Sigmoid colon (tissue), 7 donors: ENCODE data around the gene SEMA3G. TPM values are rescaled to one million over a fixed set of nuclear protein-coding genes. Genes with fewer than 3 reads are reported as not detected.

ENCODE experiments used
- DNase-seq: peaks from one replicate; pipeline ENCODE4 v3.0.0-alpha.2; 2019
- H3K27ac ChIP-seq, 4 donors: fragments of 200-600 bp; sonication (generic); one replicate each; pipeline ENCODE4 v1.5.1; 2016 to 2019; ENCODE audit warnings: mild to moderate bottlenecking in 1 of 4
- H3K27me3 ChIP-seq, 3 donors: fragments of 200-600 bp; sonication (generic); one replicate each; pipeline ENCODE4 v1.5.1; 2019; ENCODE audit warnings: mild to moderate bottlenecking in 1 of 3
- H3K36me3 ChIP-seq, 4 donors: fragments of 200-600 bp; sonication (generic); one replicate each; pipeline ENCODE4 v1.5.1; 2016 to 2019
- H3K4me1 ChIP-seq, 4 donors: fragments of 200-600 bp; sonication (generic); one replicate each; pipeline ENCODE4 v1.5.1; 2017 to 2019
- H3K4me3 ChIP-seq, 4 donors: fragments of 200-600 bp; sonication (generic); one replicate each; pipeline ENCODE4 v1.5.1; 2017 to 2019; ENCODE audit warnings: mild to moderate bottlenecking in 2 of 4, moderate library complexity in 1 of 4
- H3K9me3 ChIP-seq, 4 donors: fragments of 200-600 bp in 3 of 4; sonication (generic) in 3 of 4; one replicate each; pipeline versions ENCODE4 v1.5.1 to v1.6.1; 2013 to 2019
- EP300 ChIP-seq, 4 donors: sonication (generic); formaldehyde crosslinking; IDR thresholded peaks; one replicate each; pipeline ENCODE4 v1.6.1; 2017; ENCODE audit warnings: antibody characterized with exemption in 4 of 4
- POLR2A ChIP-seq, 2 donors: fragments of 450-650 bp; IDR thresholded peaks; one replicate each; pipeline ENCODE4 v1.6.1; 2016; ENCODE audit warnings: antibody characterized with exemption in 2 of 2, mild to moderate bottlenecking in 2 of 2, moderate library complexity in 2 of 2
- POLR2AphosphoS5 ChIP-seq, 4 donors: sonication (generic); formaldehyde crosslinking; IDR thresholded peaks; one replicate each; pipeline ENCODE4 v1.6.1; 2017; ENCODE audit warnings: antibody characterized with exemption in 4 of 4
- WGBS, 2 donors: extraction: QIAGEN DNeasy Blood & Tissue Kit; methylation state at CpG; one replicate each; pipeline ENCODE4 v1.1.7; 2013; 5-methylcytosine and 5-hydroxymethylcytosine counted together
- intact Hi-C: fragments of 100-400 bp; cut with DNase I; formaldehyde crosslinking; loops from one replicate; pipeline ENCODE4 v1.15.1; 2023
- polyA plus RNA-seq, 3 donors: library from polyadenylated mRNA; stranded (reverse); fragments of 200-250 nt; gene quantifications; one replicate each; pipeline ENCODE4 v1.2.3, GENCODE V29; 2013
- total RNA-seq, 4 donors: library from RNA; depleted of rRNA; stranded (reverse); fragments of >200 nt; gene quantifications; one replicate each; pipeline ENCODE4 v1.1.0, GENCODE V29; 2016
- TF ChIP-seq, protein P1 (sequence below), 4 experiments: fragments of 450-650 bp in 3 of 4; fragments of 200-600 bp in 1 of 4; IDR thresholded peaks; one replicate each; pipeline ENCODE4 v1.5.1; 2016 to 2019; ENCODE audit warnings: antibody characterized with exemption in 4 of 4, mild to moderate bottlenecking in 3 of 4, moderate library complexity in 2 of 4
- donor health status: healthy with polysubstance abuse.
- donor health status: Bipolar disorder and iron deficiency.
- donor health status: healthy.

The SEMA3G gene
- total and polyA plus RNA-seq, 7 donors, result 0.23 to 7.4 (median 3.9) TPM

- H3K9me3 ChIP-seq, result no peaks in the 10 kb centered on the region
- DNase-seq, result peak; percentile 53
- no peak overlapping the region for H3K4me3 ChIP-seq
- intact Hi-C loops, result no loop called here
- peaks cover 44 to 81% (median 61%) of the 10 kb centered on the region in 4 donors for H3K36me3 ChIP-seq
- TF ChIP-seq, protein P1, sequence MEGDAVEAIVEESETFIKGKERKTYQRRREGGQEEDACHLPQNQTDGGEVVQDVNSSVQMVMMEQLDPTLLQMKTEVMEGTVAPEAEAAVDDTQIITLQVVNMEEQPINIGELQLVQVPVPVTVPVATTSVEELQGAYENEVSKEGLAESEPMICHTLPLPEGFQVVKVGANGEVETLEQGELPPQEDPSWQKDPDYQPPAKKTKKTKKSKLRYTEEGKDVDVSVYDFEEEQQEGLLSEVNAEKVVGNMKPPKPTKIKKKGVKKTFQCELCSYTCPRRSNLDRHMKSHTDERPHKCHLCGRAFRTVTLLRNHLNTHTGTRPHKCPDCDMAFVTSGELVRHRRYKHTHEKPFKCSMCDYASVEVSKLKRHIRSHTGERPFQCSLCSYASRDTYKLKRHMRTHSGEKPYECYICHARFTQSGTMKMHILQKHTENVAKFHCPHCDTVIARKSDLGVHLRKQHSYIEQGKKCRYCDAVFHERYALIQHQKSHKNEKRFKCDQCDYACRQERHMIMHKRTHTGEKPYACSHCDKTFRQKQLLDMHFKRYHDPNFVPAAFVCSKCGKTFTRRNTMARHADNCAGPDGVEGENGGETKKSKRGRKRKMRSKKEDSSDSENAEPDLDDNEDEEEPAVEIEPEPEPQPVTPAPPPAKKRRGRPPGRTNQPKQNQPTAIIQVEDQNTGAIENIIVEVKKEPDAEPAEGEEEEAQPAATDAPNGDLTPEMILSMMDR (IDR thresholded peaks at IDR 0.05), result no peak
- TF ChIP-seq POLR2A (IDR thresholded peaks at IDR 0.05), result no peak
- no peak for TF ChIP-seq EP300 (IDR thresholded peaks at IDR 0.05)
- TF ChIP-seq POLR2AphosphoS5 (IDR thresholded peaks at IDR 0.05), result no peak
- no peaks in the 10 kb centered on the region for H3K27me3 ChIP-seq
- no peak overlapping the region for H3K27ac ChIP-seq
- H3K4me1 ChIP-seq, result peaks cover 0 to 25% (median 21%) of the 10 kb centered on the region in 4 donors
- WGBS, 2 donors, result 91 to 94% methylated on average over 6 of the region's 6 CpGs
Observed at GRCh38 chr3:52405066-52405465, 39.8 kb downstream of the SEMA3G start.

DNA sequence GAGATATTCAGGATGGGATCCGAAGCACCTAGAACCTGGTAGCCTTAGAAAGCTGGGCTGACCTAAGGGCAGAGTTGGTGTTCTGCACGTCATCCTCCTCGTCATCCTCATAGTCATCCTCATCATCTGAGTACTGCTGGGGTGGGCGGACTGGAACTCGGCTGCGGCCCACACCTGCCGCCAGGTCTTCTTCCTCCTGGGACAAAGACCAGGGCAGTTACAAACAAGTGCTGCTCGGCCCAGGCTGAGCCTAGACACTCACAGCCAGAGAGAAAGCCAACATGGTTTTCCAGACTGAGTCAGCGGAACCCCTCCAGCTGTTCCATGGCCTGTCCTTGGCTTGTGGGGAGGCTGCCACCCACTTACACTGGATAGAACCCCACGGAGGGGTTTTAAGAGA lies 40.5 kb downstream of the SEMA3G start:
- H3K9me3 ChIP-seq, result no peaks in the 10 kb centered on the region
- intact Hi-C loops, result no loop called here
- H3K36me3 ChIP-seq, result peaks cover 44 to 82% (median 61%) of the 10 kb centered on the region in 4 donors
- TF ChIP-seq POLR2AphosphoS5 (IDR thresholded peaks at IDR 0.05) (no peak), EP300 (IDR thresholded peaks at IDR 0.05) (no peak), POLR2A (IDR thresholded peaks at IDR 0.05) (no peak)
- TF ChIP-seq, protein P1 (IDR thresholded peaks at IDR 0.05), result no peak
- H3K27ac ChIP-seq, result no peak overlapping the region
- 95 to 96% methylated on average over 10 of the region's 10 CpGs for WGBS, 2 donors
- H3K4me1 ChIP-seq, result peaks cover 0 to 25% (median 20%) of the 10 kb centered on the region in 4 donors
- no peak for DNase-seq
- H3K27me3 ChIP-seq, result no peaks in the 10 kb centered on the region
- no peak overlapping the region for H3K4me3 ChIP-seq

GRCh38 chr3:52403955-52404354 lies 40.9 kb downstream of the SEMA3G start:
- Histone ChIP-seq H3K4me3 (no peak overlapping the region), H3K36me3 (peaks cover 44 to 82% (median 61%) of the 10 kb centered on the region in 4 donors), H3K4me1 (peaks cover 0 to 21% (median 16%) of the 10 kb centered on the region in 4 donors), H3K27me3 (no peaks in the 10 kb centered on the region), H3K9me3 (no peaks in the 10 kb centered on the region), H3K27ac (no peak overlapping the region)
- intact Hi-C loops, result no loop called here
- TF ChIP-seq EP300 (IDR thresholded peaks at IDR 0.05) (no peak), POLR2AphosphoS5 (IDR thresholded peaks at IDR 0.05) (no peak), POLR2A (IDR thresholded peaks at IDR 0.05) (no peak)
- TF ChIP-seq, protein P1 (IDR thresholded peaks at IDR 0.05), result no peak
- DNase-seq, result peak; percentile 66
- WGBS, 2 donors, result 92% methylated on average over 3 of the region's 3 CpGs

GRCh38 chr3:52403271-52403841 lies 41.5 kb downstream of the SEMA3G start:
- 95 to 96% methylated on average over 19 of the region's 19 CpGs for WGBS, 2 donors
- TF ChIP-seq POLR2A (IDR thresholded peaks at IDR 0.05) (no peak), POLR2AphosphoS5 (IDR thresholded peaks at IDR 0.05) (no peak), EP300 (IDR thresholded peaks at IDR 0.05) (no peak)
- TF ChIP-seq, protein P1 (IDR thresholded peaks at IDR 0.05), result no peak
- intact Hi-C loops, result no loop called here
- H3K36me3 ChIP-seq, result peaks cover 44 to 82% (median 61%) of the 10 kb centered on the region in 4 donors
- H3K27ac ChIP-seq, result no peak overlapping the region
- H3K27me3 ChIP-seq, result no peaks in the 10 kb centered on the region
- DNase-seq, result peak; percentile 57
- peaks cover 0 to 15% (median 10%) of the 10 kb centered on the region in 4 donors for H3K4me1 ChIP-seq
- no peak overlapping the region for H3K4me3 ChIP-seq
- H3K9me3 ChIP-seq, result no peaks in the 10 kb centered on the region
